Hepatocyte (in vitro differentiated cells): ENCODE results near the gene AKR1B1. TPM values are rescaled to one million over a fixed set of nuclear protein-coding genes. Genes with fewer than 3 reads are reported as not detected.

Experiments used
- DNase-seq: peaks from one replicate; pipeline ENCODE4 v3.0.0-alpha.2; 2016; ENCODE audit warnings: low spot score
- H2AFZ ChIP-seq: fragments of 200-600 bp; sonication (generic); 2 replicates; pipeline ENCODE4 v1.6.0; 2016; ENCODE audit warnings: antibody characterized with exemption, mild to moderate bottlenecking
- H3K27ac ChIP-seq: fragments of 200-600 bp; sonication (generic); 2 replicates; pipeline ENCODE4 v1.5.1; 2016; ENCODE audit warnings: mild to moderate bottlenecking
- H3K27me3 ChIP-seq: fragments of 200-600 bp; sonication (generic); 2 replicates; pipeline ENCODE4 v1.6.1; 2016
- H3K36me3 ChIP-seq: fragments of 200-600 bp; sonication (generic); replicated peaks from 2 replicates; pipeline ENCODE4 v1.5.1; 2016; ENCODE audit warnings: low read depth; ENCODE audit not compliant: insufficient read depth
- H3K4me1 ChIP-seq: fragments of 200-600 bp; sonication (generic); 2 replicates; pipeline ENCODE4 v1.5.1; 2016; ENCODE audit warnings: mild to moderate bottlenecking, moderate library complexity; ENCODE audit not compliant: insufficient read depth
- H3K4me2 ChIP-seq: fragments of 200-600 bp; sonication (generic); 2 replicates; pipeline ENCODE4 v1.6.0; 2016
- H3K4me3 ChIP-seq: fragments of 200-600 bp; sonication (generic); 2 replicates; pipeline ENCODE4 v1.5.1; 2016; ENCODE audit warnings: mild to moderate bottlenecking
- H3K79me2 ChIP-seq: fragments of 200-600 bp; sonication (generic); 2 replicates; pipeline ENCODE4 v1.6.0; 2017; ENCODE audit warnings: mild to moderate bottlenecking
- H3K9me2 ChIP-seq: fragments of 200-600 bp; sonication (generic); replicated peaks from 2 replicates; pipeline ENCODE4 v1.6.0; 2017; ENCODE audit warnings: mild to moderate bottlenecking; ENCODE audit not compliant: insufficient read depth
- H3K9me3 ChIP-seq: fragments of 200-600 bp; sonication (generic); 2 replicates; pipeline ENCODE4 v1.5.1; 2016; ENCODE audit warnings: low read depth, mild to moderate bottlenecking
- H4K20me1 ChIP-seq: fragments of 200-600 bp; sonication (generic); 2 replicates; pipeline ENCODE4 v1.6.0; 2016; ENCODE audit warnings: mild to moderate bottlenecking; ENCODE audit not compliant: insufficient read depth, poor library complexity, severe bottlenecking
- EZH2 ChIP-seq: fragments of 200-600 bp; sonication (generic); IDR thresholded peaks from 2 replicates; pipeline ENCODE4 v1.6.1; 2016; ENCODE audit warnings: antibody characterized with exemption, mild to moderate bottlenecking, borderline replicate concordance
- EZH2phosphoT487 ChIP-seq: fragments of 200-600 bp; sonication (generic); IDR thresholded peaks from one replicate; pipeline ENCODE4 v1.6.1; 2018; ENCODE audit warnings: antibody characterized with exemption, mild to moderate bottlenecking, low read depth, moderate library complexity; ENCODE audit not compliant: unreplicated experiment, severe bottlenecking
- WGBS: methylation state at CpG from one replicate; pipeline ENCODE4 v1.1.6; 2016; ENCODE audit warnings: low lambda C conversion rate; ENCODE audit errors: missing lambda C conversion rate; 5-methylcytosine and 5-hydroxymethylcytosine counted together
- polyA plus RNA-seq: library from polyadenylated mRNA; unstranded; fragments of >200 nt; fragmentation: Nextera tagmentation; extraction: Ambion mirVana; gene quantifications from 2 replicates; pipeline ENCODE4 v1.2.1, GENCODE V29; 2016
- total RNA-seq: library from RNA; depleted of rRNA; stranded (reverse); fragments of >200 nt; gene quantifications from 2 replicates; pipeline ENCODE4 v1.2.3, GENCODE V29; 2014
- TF ChIP-seq, protein P1 (sequence below): fragments of 200-600 bp; sonication (generic); IDR thresholded peaks from 2 replicates; pipeline ENCODE4 v1.5.1; 2016; ENCODE audit warnings: antibody characterized with exemption, mild to moderate bottlenecking; ENCODE audit not compliant: poor library complexity

Gene AKR1B1
- total and polyA plus RNA-seq, 2 experiments from 2014 or later: 129 to 342 TPM

DNA sequence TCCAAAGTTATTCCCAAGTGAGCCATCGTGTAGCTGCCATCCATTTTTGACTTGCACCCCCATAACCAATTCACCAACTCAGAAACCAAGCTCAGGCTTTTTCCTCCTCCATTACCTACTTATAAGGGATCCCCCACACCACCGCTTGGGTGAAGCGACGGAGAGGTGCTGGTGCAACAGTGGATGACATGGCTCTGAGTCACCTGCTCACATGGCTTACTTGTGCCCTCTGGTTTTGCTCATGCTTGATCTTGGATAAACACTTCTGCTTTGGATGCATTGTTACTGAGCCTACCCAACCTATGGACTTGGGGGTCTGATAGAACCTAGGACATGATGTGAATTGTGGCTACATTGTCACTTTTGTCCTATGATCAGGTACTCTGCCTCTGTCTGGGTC, 12.0 kb upstream of the AKR1B1 start:
- H3K36me3 ChIP-seq: no peaks in the 10 kb centered on the region
- no peaks in the 10 kb centered on the region for H3K4me1 ChIP-seq
- H3K27ac ChIP-seq: no peak overlapping the region
- no peak overlapping the region for H3K4me3 ChIP-seq
- no peaks in the 10 kb centered on the region for H3K9me2 ChIP-seq
- no peaks in the 10 kb centered on the region for H4K20me1 ChIP-seq
- no peaks in the 10 kb centered on the region for H3K9me3 ChIP-seq
- TF ChIP-seq EZH2phosphoT487 (no peak), EZH2 (no peak)
- TF ChIP-seq, protein P1, sequence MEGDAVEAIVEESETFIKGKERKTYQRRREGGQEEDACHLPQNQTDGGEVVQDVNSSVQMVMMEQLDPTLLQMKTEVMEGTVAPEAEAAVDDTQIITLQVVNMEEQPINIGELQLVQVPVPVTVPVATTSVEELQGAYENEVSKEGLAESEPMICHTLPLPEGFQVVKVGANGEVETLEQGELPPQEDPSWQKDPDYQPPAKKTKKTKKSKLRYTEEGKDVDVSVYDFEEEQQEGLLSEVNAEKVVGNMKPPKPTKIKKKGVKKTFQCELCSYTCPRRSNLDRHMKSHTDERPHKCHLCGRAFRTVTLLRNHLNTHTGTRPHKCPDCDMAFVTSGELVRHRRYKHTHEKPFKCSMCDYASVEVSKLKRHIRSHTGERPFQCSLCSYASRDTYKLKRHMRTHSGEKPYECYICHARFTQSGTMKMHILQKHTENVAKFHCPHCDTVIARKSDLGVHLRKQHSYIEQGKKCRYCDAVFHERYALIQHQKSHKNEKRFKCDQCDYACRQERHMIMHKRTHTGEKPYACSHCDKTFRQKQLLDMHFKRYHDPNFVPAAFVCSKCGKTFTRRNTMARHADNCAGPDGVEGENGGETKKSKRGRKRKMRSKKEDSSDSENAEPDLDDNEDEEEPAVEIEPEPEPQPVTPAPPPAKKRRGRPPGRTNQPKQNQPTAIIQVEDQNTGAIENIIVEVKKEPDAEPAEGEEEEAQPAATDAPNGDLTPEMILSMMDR: no peak
- DNase-seq: peak; percentile 28
- no peak overlapping the region for H2AFZ ChIP-seq
- no peaks in the 10 kb centered on the region for H3K27me3 ChIP-seq
- no peak overlapping the region for H3K4me2 ChIP-seq
- no peaks in the 10 kb centered on the region for H3K79me2 ChIP-seq
- 86% methylated on average over 4 of the region's 4 CpGs for WGBS

DNA sequence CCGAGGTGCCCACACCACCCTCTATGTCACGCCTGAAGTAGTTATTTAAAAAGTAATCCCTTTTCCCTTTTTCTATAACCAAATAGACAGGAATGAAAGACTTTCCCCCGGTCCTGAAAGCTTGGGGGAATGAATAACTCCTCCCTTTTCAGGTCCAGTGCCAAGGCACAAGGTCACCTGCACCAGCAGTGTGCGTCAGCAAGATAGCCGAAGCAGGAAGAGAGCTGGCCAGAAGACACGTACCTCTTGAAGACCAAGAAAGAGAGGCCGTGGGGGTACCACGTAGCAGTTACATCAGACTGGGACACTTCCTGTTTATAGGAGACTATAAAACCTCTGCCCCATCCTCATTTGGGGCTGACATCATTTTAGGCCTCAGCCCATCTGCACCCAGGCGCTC, 10.7 kb upstream of the AKR1B1 start:
- 94% methylated on average over 9 of the region's 9 CpGs for WGBS

DNA sequence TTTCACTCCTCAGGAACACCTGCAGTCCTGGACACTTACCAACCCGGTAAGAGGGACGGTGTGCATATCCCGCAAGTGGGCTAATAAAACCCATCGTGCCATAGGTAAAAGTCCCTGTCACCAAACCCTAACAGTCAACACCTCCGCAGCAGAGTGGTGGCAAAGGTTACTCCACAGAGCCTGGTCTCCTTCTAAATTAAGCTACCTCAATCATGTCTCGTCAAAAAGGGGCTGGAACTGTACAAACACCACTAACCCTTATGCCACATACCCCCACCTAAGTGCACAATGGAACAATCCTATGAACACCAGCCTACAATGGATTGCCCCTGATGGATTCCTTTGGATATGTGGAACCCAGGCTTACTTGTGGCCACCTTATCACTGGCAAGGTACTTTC, 9.6 kb upstream of the AKR1B1 start:
- 92% methylated on average over 6 of the region's 6 CpGs for WGBS
- Histone ChIP-seq H3K9me2 (no peaks in the 10 kb centered on the region), H4K20me1 (no peaks in the 10 kb centered on the region), H3K4me1 (no peaks in the 10 kb centered on the region), H3K36me3 (no peaks in the 10 kb centered on the region), H3K4me2 (no peak overlapping the region), H2AFZ (no peak overlapping the region), H3K9me3 (no peaks in the 10 kb centered on the region), H3K27ac (no peak overlapping the region), H3K4me3 (no peak overlapping the region), H3K27me3 (no peaks in the 10 kb centered on the region), H3K79me2 (no peaks in the 10 kb centered on the region)
- DNase-seq: no peak
- TF ChIP-seq, protein P1: no peak

More for the DNA sequence above, 10.7 kb upstream of the AKR1B1 start:
- Histone ChIP-seq H3K36me3 (no peaks in the 10 kb centered on the region), H3K4me1 (no peaks in the 10 kb centered on the region), H3K27me3 (no peaks in the 10 kb centered on the region), H3K9me3 (no peaks in the 10 kb centered on the region), H3K4me2 (no peak overlapping the region), H3K79me2 (no peaks in the 10 kb centered on the region), H3K4me3 (no peak overlapping the region), H3K9me2 (no peaks in the 10 kb centered on the region), H2AFZ (no peak overlapping the region), H4K20me1 (no peaks in the 10 kb centered on the region), H3K27ac (no peak overlapping the region)
- no peak for TF ChIP-seq EZH2phosphoT487
- TF ChIP-seq EZH2: no peak
- TF ChIP-seq, protein P1: no peak
- DNase-seq: no peak

DNA sequence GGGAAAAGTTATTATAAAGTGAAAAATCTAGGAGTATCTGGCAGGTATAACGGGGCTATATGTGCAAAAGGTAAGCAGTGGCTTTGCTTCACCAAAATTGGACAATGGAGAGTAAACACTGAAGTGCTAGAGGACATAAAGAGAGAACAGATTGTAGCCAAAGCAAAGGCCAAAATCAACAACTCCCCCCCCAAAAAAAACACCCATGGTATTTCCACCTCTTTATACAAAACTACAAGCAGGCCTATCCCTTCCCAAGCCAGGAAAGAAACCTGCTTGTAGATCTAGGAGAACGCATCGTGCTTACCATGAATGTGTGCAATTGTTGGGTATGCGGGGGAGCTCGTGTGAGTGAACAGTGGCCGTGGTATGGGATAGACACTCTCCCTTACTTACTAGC, 9.2 kb upstream of the AKR1B1 start:
- H3K9me2 ChIP-seq: no peaks in the 10 kb centered on the region
- H3K27ac ChIP-seq: no peak overlapping the region
- TF ChIP-seq, protein P1: no peak
- no peak for TF ChIP-seq EZH2
- TF ChIP-seq EZH2phosphoT487: no peak
- no peaks in the 10 kb centered on the region for H3K4me1 ChIP-seq
- no peaks in the 10 kb centered on the region for H3K9me3 ChIP-seq
- H3K4me3 ChIP-seq: no peak overlapping the region
- H2AFZ ChIP-seq: no peak overlapping the region
- no peak for DNase-seq
- H3K79me2 ChIP-seq: no peaks in the 10 kb centered on the region
- no peak overlapping the region for H3K4me2 ChIP-seq
- H4K20me1 ChIP-seq: no peaks in the 10 kb centered on the region
- no peaks in the 10 kb centered on the region for H3K36me3 ChIP-seq
- whole genome bisulfite sequencing: 91% methylated on average over 6 of the region's 6 CpGs
- no peaks in the 10 kb centered on the region for H3K27me3 ChIP-seq
